ENCODE results near the gene ST6GAL2.

Gene ST6GAL2

GRCh38 chr2:106863387-106863786 is 22.6 kb downstream of the ST6GAL2 start:
- H3K27ac ChIP-seq (ENCODE audit: low read depth, low read length): no peak overlapping the region
- peaks cover 9% of the 10 kb centered on the region; the same call in 1 of the 2 replicates for H3K4me1 ChIP-seq (ENCODE audit: control insufficient read depth, insufficient read depth, low read length)
- no peak overlapping the region for H3K9ac ChIP-seq (ENCODE audit: low read length)
- H3K27me3 ChIP-seq (ENCODE audit: control insufficient read depth, insufficient read depth, low read length): no peaks in the 10 kb centered on the region
- no peaks in the 10 kb centered on the region for H3K36me3 ChIP-seq (ENCODE audit: control insufficient read depth, insufficient read depth, low read length)
- H3K4me3 ChIP-seq (ENCODE audit: low read depth, low read length): no peak overlapping the region
- H3K9me3 ChIP-seq (ENCODE audit: control insufficient read depth, insufficient read depth, low read depth, low read length): peaks cover 11% of the 10 kb centered on the region

- Histone ChIP-seq H3K27me3 (ENCODE audit: control insufficient read depth, insufficient read depth, low read length) (no peaks in the 10 kb centered on the region), H3K4me3 (ENCODE audit: low read depth, low read length) (no peak overlapping the region), H3K9me3 (ENCODE audit: control insufficient read depth, insufficient read depth, low read depth, low read length) (peaks cover 13% of the 10 kb centered on the region), H3K4me1 (ENCODE audit: control insufficient read depth, insufficient read depth, low read length) (peaks cover 5% of the 10 kb centered on the region), H3K27ac (ENCODE audit: low read depth, low read length) (no peak overlapping the region), H3K9ac (ENCODE audit: low read length) (no peak overlapping the region), H3K36me3 (ENCODE audit: control insufficient read depth, insufficient read depth, low read length) (no peaks in the 10 kb centered on the region)
Observed at GRCh38 chr2:106859498-106859897, 26.5 kb downstream of the ST6GAL2 start.

GRCh38 chr2:106858810-106859209 is 27.2 kb downstream of the ST6GAL2 start:
- Histone ChIP-seq H3K27me3 (ENCODE audit: control insufficient read depth, insufficient read depth, low read length) (no peaks in the 10 kb centered on the region), H3K9ac (ENCODE audit: low read length) (no peak overlapping the region), H3K4me3 (ENCODE audit: low read depth, low read length) (no peak overlapping the region), H3K4me1 (ENCODE audit: control insufficient read depth, insufficient read depth, low read length) (peaks cover 5% of the 10 kb centered on the region), H3K27ac (ENCODE audit: low read depth, low read length) (no peak overlapping the region), H3K9me3 (ENCODE audit: control insufficient read depth, insufficient read depth, low read depth, low read length) (peaks cover 13% of the 10 kb centered on the region), H3K36me3 (ENCODE audit: control insufficient read depth, insufficient read depth, low read length) (no peaks in the 10 kb centered on the region)

- Histone ChIP-seq H3K4me3 (ENCODE audit: low read depth, low read length) (no peak overlapping the region), H3K36me3 (ENCODE audit: control insufficient read depth, insufficient read depth, low read length) (no peaks in the 10 kb centered on the region), H3K9ac (ENCODE audit: low read length) (no peak overlapping the region), H3K4me1 (ENCODE audit: control insufficient read depth, insufficient read depth, low read length) (peaks cover 5% of the 10 kb centered on the region), H3K9me3 (ENCODE audit: control insufficient read depth, insufficient read depth, low read depth, low read length) (peaks cover 13% of the 10 kb centered on the region), H3K27me3 (ENCODE audit: control insufficient read depth, insufficient read depth, low read length) (no peaks in the 10 kb centered on the region), H3K27ac (ENCODE audit: low read depth, low read length) (no peak overlapping the region)
Observed at GRCh38 chr2:106857882-106858478, 28.0 kb downstream of the ST6GAL2 start.

GRCh38 chr2:106853631-106854030 is 32.3 kb downstream of the ST6GAL2 start:
- Histone ChIP-seq H3K27ac (ENCODE audit: low read depth, low read length) (no peak overlapping the region), H3K9me3 (ENCODE audit: control insufficient read depth, insufficient read depth, low read depth, low read length) (peaks cover 4% of the 10 kb centered on the region), H3K36me3 (ENCODE audit: control insufficient read depth, insufficient read depth, low read length) (no peaks in the 10 kb centered on the region), H3K4me1 (ENCODE audit: control insufficient read depth, insufficient read depth, low read length) (peaks cover 29% of the 10 kb centered on the region), H3K9ac (ENCODE audit: low read length) (no peak overlapping the region), H3K4me3 (ENCODE audit: low read depth, low read length) (no peak overlapping the region), H3K27me3 (ENCODE audit: control insufficient read depth, insufficient read depth, low read length) (no peaks in the 10 kb centered on the region)

GRCh38 chr2:106851881-106852501 is 34.0 kb downstream of the ST6GAL2 start:
- Histone ChIP-seq H3K9ac (ENCODE audit: low read length) (no peak overlapping the region), H3K4me1 (ENCODE audit: control insufficient read depth, insufficient read depth, low read length) (peaks cover 33% of the 10 kb centered on the region), H3K27me3 (ENCODE audit: control insufficient read depth, insufficient read depth, low read length) (no peaks in the 10 kb centered on the region), H3K9me3 (ENCODE audit: control insufficient read depth, insufficient read depth, low read depth, low read length) (no peaks in the 10 kb centered on the region), H3K27ac (ENCODE audit: low read depth, low read length) (no peak overlapping the region), H3K36me3 (ENCODE audit: control insufficient read depth, insufficient read depth, low read length) (no peaks in the 10 kb centered on the region), H3K4me3 (ENCODE audit: low read depth, low read length) (no peak overlapping the region)

- Histone ChIP-seq H3K27ac (ENCODE audit: low read depth, low read length) (no peak overlapping the region), H3K27me3 (ENCODE audit: control insufficient read depth, insufficient read depth, low read length) (no peaks in the 10 kb centered on the region), H3K36me3 (ENCODE audit: control insufficient read depth, insufficient read depth, low read length) (no peaks in the 10 kb centered on the region), H3K4me1 (ENCODE audit: control insufficient read depth, insufficient read depth, low read length) (peaks cover 33% of the 10 kb centered on the region), H3K4me3 (ENCODE audit: low read depth, low read length) (no peak overlapping the region), H3K9ac (ENCODE audit: low read length) (no peak overlapping the region), H3K9me3 (ENCODE audit: control insufficient read depth, insufficient read depth, low read depth, low read length) (no peaks in the 10 kb centered on the region)
Observed at GRCh38 chr2:106851087-106851874, 34.7 kb downstream of the ST6GAL2 start.

GRCh38 chr2:106849253-106849652 is 36.7 kb downstream of the ST6GAL2 start:
- Histone ChIP-seq H3K4me3 (ENCODE audit: low read depth, low read length) (no peak overlapping the region), H3K27me3 (ENCODE audit: control insufficient read depth, insufficient read depth, low read length) (no peaks in the 10 kb centered on the region), H3K4me1 (ENCODE audit: control insufficient read depth, insufficient read depth, low read length) (peaks cover 28% of the 10 kb centered on the region), H3K27ac (ENCODE audit: low read depth, low read length) (no peak overlapping the region), H3K9me3 (ENCODE audit: control insufficient read depth, insufficient read depth, low read depth, low read length) (no peaks in the 10 kb centered on the region), H3K36me3 (ENCODE audit: control insufficient read depth, insufficient read depth, low read length) (no peaks in the 10 kb centered on the region), H3K9ac (ENCODE audit: low read length) (no peak overlapping the region)

GRCh38 chr2:106847366-106847765 is 38.6 kb downstream of the ST6GAL2 start:
- H3K9ac ChIP-seq (ENCODE audit: low read length): no peak overlapping the region
- no peaks in the 10 kb centered on the region for H3K9me3 ChIP-seq (ENCODE audit: control insufficient read depth, insufficient read depth, low read depth, low read length)
- no peak overlapping the region for H3K4me3 ChIP-seq (ENCODE audit: low read depth, low read length)
- H3K27me3 ChIP-seq (ENCODE audit: control insufficient read depth, insufficient read depth, low read length): no peaks in the 10 kb centered on the region
- peaks cover 24% of the 10 kb centered on the region for H3K4me1 ChIP-seq (ENCODE audit: control insufficient read depth, insufficient read depth, low read length)
- H3K36me3 ChIP-seq (ENCODE audit: control insufficient read depth, insufficient read depth, low read length): no peaks in the 10 kb centered on the region
- no peak overlapping the region for H3K27ac ChIP-seq (ENCODE audit: low read depth, low read length)

- Histone ChIP-seq H3K9ac (ENCODE audit: low read length) (no peak overlapping the region), H3K27me3 (ENCODE audit: control insufficient read depth, insufficient read depth, low read length) (no peaks in the 10 kb centered on the region), H3K4me3 (ENCODE audit: low read depth, low read length) (no peak overlapping the region), H3K4me1 (ENCODE audit: control insufficient read depth, insufficient read depth, low read length) (peaks cover 8% of the 10 kb centered on the region), H3K27ac (ENCODE audit: low read depth, low read length) (no peak overlapping the region), H3K36me3 (ENCODE audit: control insufficient read depth, insufficient read depth, low read length) (no peaks in the 10 kb centered on the region), H3K9me3 (ENCODE audit: control insufficient read depth, insufficient read depth, low read depth, low read length) (no peaks in the 10 kb centered on the region)
Observed at GRCh38 chr2:106845716-106846115, 40.3 kb downstream of the ST6GAL2 start.

GRCh38 chr2:106843910-106844250 is 42.1 kb downstream of the ST6GAL2 start:
- Histone ChIP-seq H3K4me1 (ENCODE audit: control insufficient read depth, insufficient read depth, low read length) (peaks cover 10% of the 10 kb centered on the region), H3K9ac (ENCODE audit: low read length) (no peak overlapping the region), H3K4me3 (ENCODE audit: low read depth, low read length) (no peak overlapping the region), H3K9me3 (ENCODE audit: control insufficient read depth, insufficient read depth, low read depth, low read length) (no peaks in the 10 kb centered on the region), H3K27ac (ENCODE audit: low read depth, low read length) (no peak overlapping the region), H3K36me3 (ENCODE audit: control insufficient read depth, insufficient read depth, low read length) (no peaks in the 10 kb centered on the region), H3K27me3 (ENCODE audit: control insufficient read depth, insufficient read depth, low read length) (no peaks in the 10 kb centered on the region)
